Psoas muscle (tissue), 8 donors: ENCODE measurements around the gene TRIM54. TPM values are rescaled to one million over a fixed set of nuclear protein-coding genes. Genes with fewer than 3 reads are reported as not detected.

Experiments
- ATAC-seq, 4 donors: fragments of 200-7000 bp; cut with Tn5 transposase; one replicate each; pipeline ENCODE4 v1.9.1; 2020; ENCODE audit warnings: moderate library complexity in 3 of 4, mild to moderate bottlenecking in 2 of 4
- DNase-seq, 2 donors: peaks; one replicate each; pipeline ENCODE4 v3.0.0-alpha.2; 2020
- H3K27ac ChIP-seq: fragments of 200-600 bp; one replicate; pipeline ENCODE4 v1.8.0; 2022
- H3K27me3 ChIP-seq, 3 donors: fragments of 200-600 bp in 1 of 3; one replicate each; pipeline versions ENCODE4 v1.6.1 to v1.8.0; 2013 to 2022; ENCODE audit warnings: low read length in 2 of 3, mild to moderate bottlenecking in 2 of 3, moderate library complexity in 1 of 3; ENCODE audit not compliant: insufficient read depth in 3 of 3
- H3K36me3 ChIP-seq, 2 donors: fragments of 200-600 bp in 1 of 2; one replicate each; pipeline versions ENCODE4 v1.6.1 to v1.8.0; 2013 to 2022; ENCODE audit warnings: low read depth in 1 of 2, mild to moderate bottlenecking in 1 of 2, moderate library complexity in 1 of 2; ENCODE audit not compliant: insufficient read depth in 1 of 2
- H3K4me1 ChIP-seq: fragments of 200-600 bp; one replicate; pipeline ENCODE4 v1.8.0; 2022
- H3K4me3 ChIP-seq: fragments of 200-600 bp; one replicate; pipeline ENCODE4 v1.8.0; 2022; ENCODE audit warnings: mild to moderate bottlenecking
- H3K9me3 ChIP-seq: fragments of 200-600 bp; one replicate; pipeline ENCODE4 v1.8.0; 2022
- WGBS, 3 donors: extraction: QIAGEN DNeasy Blood & Tissue Kit; methylation state at CpG; one replicate each; pipeline versions ENCODE4 v1.1.6 to v1.1.7; 2013; 5-methylcytosine and 5-hydroxymethylcytosine counted together
- intact Hi-C, 2 donors: fragments of 100-400 bp; cut with DNase I; formaldehyde crosslinking; loops; one replicate each; pipeline versions ENCODE4 v1.11.0 to v1.14.2; 2022
- polyA plus RNA-seq, 3 donors: library from polyadenylated mRNA; stranded (reverse); fragments of 200-250 nt; gene quantifications; one replicate each; pipeline ENCODE4 v1.2.3, GENCODE V29; 2013
- total RNA-seq, 4 donors: library from RNA; stranded (reverse); fragmentation: NEBNext Ultra II Directional in 2 of 4; extraction: Animal tissue kit (Norgen Biotek cat#: 25700) in 2 of 4; gene quantifications; one replicate each; pipeline versions ENCODE4 v1.2.1 to v1.2.4, GENCODE V29; 2021 to 2023
- TF ChIP-seq, protein P1 (sequence below): fragments of 200-600 bp; IDR thresholded peaks from one replicate; pipeline ENCODE4 v1.8.0; 2022; ENCODE audit warnings: antibody characterized with exemption
- donor health status: healthy with polysubstance abuse.
- donor health status: DM: no; HTN: no; CAD: no; lungs with moderate emphysema.
- donor health status: Bipolar disorder and iron deficiency.
- donor health status: healthy.
- donor health status: DM: yes; HTN: yes; CAD: no.
- donor health status: DM: no; HTN: no; CAD: no.
- donor health status: DM: no; HTN: no; CAD: no.
- donor health status: DM: yes; HTN: yes; CAD: no.

The TRIM54 gene
- total and polyA plus RNA-seq, 7 donors, result 136 to 784 (median 387) TPM

DNA sequence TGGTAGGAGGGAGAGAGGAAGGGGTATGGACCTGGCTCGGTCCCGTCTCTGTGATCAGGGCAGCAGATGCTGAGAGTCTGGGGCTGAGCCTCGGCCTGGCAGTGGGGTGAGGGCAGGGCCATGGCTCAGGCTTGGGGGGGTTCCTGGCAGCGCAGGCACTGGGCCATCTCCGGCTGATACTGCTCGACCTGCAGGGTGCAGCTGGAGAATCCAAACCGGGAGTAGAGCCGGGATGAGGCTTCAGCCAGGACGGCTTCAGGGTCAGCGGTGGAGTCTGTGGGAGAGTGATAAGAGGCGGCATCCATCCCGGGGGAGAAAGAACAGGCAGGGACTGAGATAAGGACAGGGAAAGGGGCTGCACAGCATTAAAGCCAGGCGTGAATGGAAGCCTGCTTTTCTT, 27.0 kb upstream of the TRIM54 start:
- intact Hi-C loops, result no loop called here
- TF ChIP-seq, protein P1, sequence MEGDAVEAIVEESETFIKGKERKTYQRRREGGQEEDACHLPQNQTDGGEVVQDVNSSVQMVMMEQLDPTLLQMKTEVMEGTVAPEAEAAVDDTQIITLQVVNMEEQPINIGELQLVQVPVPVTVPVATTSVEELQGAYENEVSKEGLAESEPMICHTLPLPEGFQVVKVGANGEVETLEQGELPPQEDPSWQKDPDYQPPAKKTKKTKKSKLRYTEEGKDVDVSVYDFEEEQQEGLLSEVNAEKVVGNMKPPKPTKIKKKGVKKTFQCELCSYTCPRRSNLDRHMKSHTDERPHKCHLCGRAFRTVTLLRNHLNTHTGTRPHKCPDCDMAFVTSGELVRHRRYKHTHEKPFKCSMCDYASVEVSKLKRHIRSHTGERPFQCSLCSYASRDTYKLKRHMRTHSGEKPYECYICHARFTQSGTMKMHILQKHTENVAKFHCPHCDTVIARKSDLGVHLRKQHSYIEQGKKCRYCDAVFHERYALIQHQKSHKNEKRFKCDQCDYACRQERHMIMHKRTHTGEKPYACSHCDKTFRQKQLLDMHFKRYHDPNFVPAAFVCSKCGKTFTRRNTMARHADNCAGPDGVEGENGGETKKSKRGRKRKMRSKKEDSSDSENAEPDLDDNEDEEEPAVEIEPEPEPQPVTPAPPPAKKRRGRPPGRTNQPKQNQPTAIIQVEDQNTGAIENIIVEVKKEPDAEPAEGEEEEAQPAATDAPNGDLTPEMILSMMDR, result no peak
- ATAC-seq (no peak), DNase-seq (no peak)
- Histone ChIP-seq H3K27me3 (peaks cover 0 to 22% (median 9%) of the 10 kb centered on the region in 3 donors), H3K36me3 (no peaks in the 10 kb centered on the region), H3K9me3 (no peaks in the 10 kb centered on the region), H3K27ac (no peak overlapping the region), H3K4me1 (peaks cover 4% of the 10 kb centered on the region), H3K4me3 (no peak overlapping the region)
- WGBS, 3 donors, result 45 to 52% (median 47%) methylated on average over 13 of the region's 13 CpGs

DNA sequence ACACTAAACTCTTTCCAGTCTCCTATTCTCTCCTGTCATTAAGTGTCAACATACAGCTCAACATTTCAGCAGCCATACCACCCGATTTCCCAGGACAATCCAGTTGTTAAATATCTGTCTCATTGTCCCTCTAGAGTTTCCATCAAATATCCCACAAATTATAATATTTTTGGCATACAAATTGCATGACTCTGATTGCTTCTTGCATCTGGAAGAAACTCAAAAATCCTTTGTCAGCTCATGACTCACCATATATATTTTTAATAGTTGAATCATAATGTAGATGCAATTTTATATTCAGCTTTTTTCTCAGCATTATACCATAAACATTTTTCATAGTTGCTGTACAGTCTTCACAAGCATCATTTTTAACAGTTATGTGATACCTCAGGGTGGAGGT, 26.6 kb upstream of the TRIM54 start:
- intact Hi-C loops, result no loop called here
- 34 to 43% (median 37%) methylated on average over 1 of the region's 1 CpG for WGBS, 3 donors
- no peak overlapping the region for H3K4me3 ChIP-seq
- TF ChIP-seq, protein P1, result no peak
- no peaks in the 10 kb centered on the region for H3K36me3 ChIP-seq
- H3K27ac ChIP-seq, result no peak overlapping the region
- no peaks in the 10 kb centered on the region for H3K4me1 ChIP-seq
- DNase-seq, result no peak
- H3K27me3 ChIP-seq, result peaks cover 0 to 27% (median 12%) of the 10 kb centered on the region in 3 donors
- H3K9me3 ChIP-seq, result no peaks in the 10 kb centered on the region
- no peak for ATAC-seq

DNA sequence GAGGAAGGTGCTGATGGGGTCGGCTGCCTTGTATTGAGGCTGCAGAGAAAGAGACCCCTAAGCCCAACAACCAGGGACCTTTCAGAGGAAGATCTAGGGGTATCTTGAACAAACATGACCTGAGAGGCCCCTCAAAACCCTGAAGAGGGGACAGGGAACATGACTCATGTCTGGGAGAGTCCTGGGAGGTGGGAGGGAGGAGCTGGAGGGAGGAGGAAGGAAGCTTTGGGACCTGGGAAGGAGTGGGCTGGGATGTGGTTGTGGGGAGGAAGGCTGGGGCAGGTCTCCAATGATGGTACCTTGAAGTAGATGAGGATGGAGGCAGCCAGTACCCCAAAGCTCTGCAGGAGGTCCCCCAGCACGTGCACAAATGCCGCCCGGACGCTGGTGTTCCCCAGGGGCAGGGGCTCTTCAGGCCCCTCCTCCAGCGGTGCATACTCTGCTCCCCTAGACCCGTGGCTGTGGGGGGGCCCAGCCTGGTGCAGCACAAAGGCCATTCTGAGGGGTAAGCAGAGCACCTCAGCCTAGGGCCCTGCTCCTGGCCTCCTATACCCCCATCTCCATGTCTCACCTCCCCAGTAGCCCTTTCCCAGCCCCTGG, 25.3 kb upstream of the TRIM54 start:
- ATAC-seq, result no peak
- Histone ChIP-seq H3K4me1 (no peaks in the 10 kb centered on the region), H3K27me3 (peaks cover 0 to 37% (median 24%) of the 10 kb centered on the region in 3 donors), H3K9me3 (no peaks in the 10 kb centered on the region), H3K4me3 (no peak overlapping the region), H3K27ac (no peak overlapping the region), H3K36me3 (no peaks in the 10 kb centered on the region)
- DNase-seq, result no peak
- 71 to 83% (median 75%) methylated on average over 4 to 7 of the region's 7 CpGs for WGBS, 3 donors
- TF ChIP-seq, protein P1, result no peak
- intact Hi-C loops, result no loop called here

DNA sequence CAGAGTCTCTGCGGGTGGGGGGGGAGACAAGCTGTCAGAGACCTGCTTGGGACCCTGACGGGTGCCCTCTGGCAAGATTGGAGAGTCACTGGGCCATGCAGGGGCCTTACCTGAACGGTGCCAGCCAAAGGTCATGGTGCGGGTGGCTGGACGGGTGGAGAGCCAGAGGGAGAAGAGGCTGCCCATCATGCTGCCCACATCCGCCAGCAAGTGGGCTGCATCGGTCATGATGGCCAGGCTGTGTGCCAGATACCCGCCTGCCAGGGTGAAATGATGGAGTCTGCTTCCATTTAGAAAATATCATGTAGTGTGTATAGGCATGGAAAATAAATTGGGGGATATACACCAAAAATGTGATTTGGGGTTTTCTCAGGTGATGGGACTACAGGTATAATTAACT, 24.2 kb upstream of the TRIM54 start:
- DNase-seq, result no peak
- Histone ChIP-seq H3K36me3 (no peaks in the 10 kb centered on the region), H3K27ac (no peak overlapping the region), H3K4me3 (no peak overlapping the region), H3K9me3 (no peaks in the 10 kb centered on the region), H3K4me1 (peaks cover 4% of the 10 kb centered on the region), H3K27me3 (peaks cover 0 to 48% (median 33%) of the 10 kb centered on the region in 3 donors)
- TF ChIP-seq, protein P1, result no peak
- 82 to 86% (median 82%) methylated on average over 8 of the region's 8 CpGs for WGBS, 3 donors
- ATAC-seq, result no peak
- intact Hi-C loops, result no loop called here
